Measurements from ENCODE around the gene CCL21. TPM values are rescaled to one million over a fixed set of nuclear protein-coding genes. Genes with fewer than 3 reads are reported as not detected.

CCL21 gene
- total and polyA plus RNA-seq, 5 donors, result 1.3 to 3.8 (median 2.2) TPM

DNA sequence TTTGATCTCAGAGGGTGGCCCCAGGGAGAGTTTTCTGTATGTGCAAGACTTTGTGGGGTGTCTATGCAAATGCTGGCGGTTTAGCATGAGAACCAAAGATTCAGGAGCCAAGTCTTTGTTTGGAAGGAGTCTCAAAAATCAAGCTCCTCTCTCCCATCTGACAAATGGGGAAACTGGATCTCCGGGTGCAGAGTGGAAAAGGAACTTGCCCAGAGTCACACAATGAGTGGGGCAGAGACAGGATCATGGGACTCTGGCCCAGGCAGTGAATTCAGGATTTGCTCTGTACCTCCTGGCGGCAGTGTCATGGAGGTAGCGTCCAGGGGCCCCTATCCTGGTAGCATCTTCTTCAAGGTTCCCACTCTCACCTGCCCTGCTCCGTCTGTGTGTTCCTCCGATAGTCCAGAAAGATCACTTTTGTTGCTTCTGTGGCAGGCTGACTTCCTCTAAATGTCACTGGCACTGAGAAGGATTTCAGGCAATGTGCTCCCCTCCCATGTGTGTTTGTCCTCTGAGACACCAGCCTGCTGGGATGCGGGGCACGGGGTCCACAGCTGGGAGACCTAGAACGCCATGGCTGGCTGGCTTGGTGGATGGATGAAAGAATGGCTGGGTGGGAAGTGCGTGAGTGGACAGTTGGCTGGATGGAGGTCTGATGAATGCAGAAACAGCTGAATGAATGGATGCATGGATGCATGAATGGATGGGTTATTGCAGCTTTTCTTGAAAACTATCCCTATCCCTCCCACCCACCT lies 22.5 kb downstream of the CCL21 start:
- intact Hi-C loops (cut with DNase I), result no loop called here
- Histone ChIP-seq H3K27me3 (ENCODE audit: control insufficient read depth, insufficient read depth) (no peaks in the 10 kb centered on the region), H3K9me3 (ENCODE audit: control insufficient read depth, low read length) (no peaks in the 10 kb centered on the region), H3K27ac (ENCODE audit: low read length) (no peak overlapping the region), H3K4me1 (ENCODE audit: control insufficient read depth, insufficient read depth, low read length) (no peaks in the 10 kb centered on the region), H3K4me3 (ENCODE audit: low read length) (no peak overlapping the region)
- ATAC-seq (no peak), DNase-seq (no peak)
- 90% methylated on average over 10 of the region's 10 CpGs for WGBS

DNA sequence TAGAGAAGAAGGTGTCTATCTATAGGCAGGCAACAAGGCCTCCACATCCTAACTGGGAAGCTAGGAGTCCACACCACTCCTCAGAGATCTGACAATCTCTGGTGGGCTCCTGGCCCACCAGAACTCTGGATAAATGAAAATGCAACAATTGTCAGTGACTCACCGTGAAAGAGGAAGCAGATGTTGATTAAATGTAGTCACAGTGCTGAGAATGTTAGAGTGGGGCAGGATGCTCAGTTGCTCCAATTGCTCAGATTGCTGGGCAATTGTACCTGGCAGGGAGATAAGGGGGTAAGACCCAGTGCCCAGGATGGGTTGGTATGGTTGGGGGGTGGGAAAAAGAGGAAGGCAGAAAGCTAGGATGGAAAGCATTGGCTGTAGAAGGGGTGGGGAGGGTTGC lies 23.2 kb downstream of the CCL21 start:
- DNase-seq (no peak), ATAC-seq (peak in 1 of 2 donors; percentile 9)
- Histone ChIP-seq H3K4me1 (ENCODE audit: control insufficient read depth, insufficient read depth, low read length) (no peaks in the 10 kb centered on the region), H3K27ac (ENCODE audit: low read length) (no peak overlapping the region), H3K9me3 (ENCODE audit: control insufficient read depth, low read length) (no peaks in the 10 kb centered on the region), H3K4me3 (ENCODE audit: low read length) (no peak overlapping the region), H3K27me3 (ENCODE audit: control insufficient read depth, insufficient read depth) (no peaks in the 10 kb centered on the region)
- intact Hi-C loops (cut with DNase I), result no loop called here
- 35% methylated on average over 1 of the region's 1 CpG for WGBS

DNA sequence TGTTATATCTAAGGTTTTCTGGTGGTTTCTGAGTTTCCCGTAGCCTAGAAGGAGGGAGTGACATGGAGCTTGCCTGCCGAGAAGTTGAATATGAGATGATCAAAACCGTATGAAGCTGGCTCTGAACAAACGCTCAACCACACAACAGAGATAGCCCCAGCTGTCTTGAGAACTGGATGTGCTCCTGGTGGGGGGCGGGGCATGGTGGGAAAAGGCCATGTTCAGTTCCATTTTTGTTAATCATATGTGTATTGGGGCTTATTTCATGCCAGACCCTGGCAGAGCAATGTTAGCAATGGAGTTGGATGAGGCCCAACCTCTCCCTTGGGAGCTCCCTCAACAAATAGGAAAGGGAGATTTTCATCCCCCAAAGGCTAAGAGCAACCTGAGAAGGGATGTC lies 23.7 kb downstream of the CCL21 start:
- WGBS, result 64% methylated on average over 5 of the region's 5 CpGs
- no peak overlapping the region for H3K27ac ChIP-seq (ENCODE audit: low read length)
- H3K27me3 ChIP-seq (ENCODE audit: control insufficient read depth, insufficient read depth), result no peaks in the 10 kb centered on the region
- ATAC-seq (peak; percentile 53 to 66), DNase-seq (peak; percentile 55 to 72 (median 66))
- no peaks in the 10 kb centered on the region for H3K9me3 ChIP-seq (ENCODE audit: control insufficient read depth, low read length)
- intact Hi-C loops (cut with DNase I), result no loop called here
- H3K4me1 ChIP-seq (ENCODE audit: control insufficient read depth, insufficient read depth, low read length), result no peaks in the 10 kb centered on the region
- no peak overlapping the region for H3K4me3 ChIP-seq (ENCODE audit: low read length)

DNA sequence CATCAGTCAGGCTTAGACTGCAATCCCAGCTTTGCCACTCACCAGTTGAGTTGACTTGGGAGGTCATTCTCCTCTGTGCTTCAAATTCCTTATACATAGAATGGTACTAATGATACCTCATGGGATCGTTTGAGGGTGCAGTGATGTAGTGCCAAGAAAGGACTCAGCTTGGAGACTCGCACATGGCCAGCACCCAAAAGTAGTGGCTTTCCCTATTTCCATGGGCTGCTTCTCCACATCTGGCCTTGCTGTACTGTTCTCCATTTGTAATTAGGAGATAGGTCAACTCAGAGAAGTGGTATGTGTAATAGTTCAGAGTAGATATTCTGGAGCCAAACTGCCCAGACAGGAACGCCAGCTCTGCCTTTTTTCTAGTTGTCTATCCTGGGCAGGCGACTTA lies 24.3 kb downstream of the CCL21 start:
- intact Hi-C loops (cut with DNase I), result no loop called here
- Histone ChIP-seq H3K4me1 (ENCODE audit: control insufficient read depth, insufficient read depth, low read length) (no peaks in the 10 kb centered on the region), H3K27me3 (ENCODE audit: control insufficient read depth, insufficient read depth) (no peaks in the 10 kb centered on the region), H3K9me3 (ENCODE audit: control insufficient read depth, low read length) (no peaks in the 10 kb centered on the region), H3K27ac (ENCODE audit: low read length) (no peak overlapping the region), H3K4me3 (ENCODE audit: low read length) (no peak overlapping the region)
- 72% methylated on average over 4 of the region's 4 CpGs for WGBS
- ATAC-seq (no peak), DNase-seq (no peak)

DNA sequence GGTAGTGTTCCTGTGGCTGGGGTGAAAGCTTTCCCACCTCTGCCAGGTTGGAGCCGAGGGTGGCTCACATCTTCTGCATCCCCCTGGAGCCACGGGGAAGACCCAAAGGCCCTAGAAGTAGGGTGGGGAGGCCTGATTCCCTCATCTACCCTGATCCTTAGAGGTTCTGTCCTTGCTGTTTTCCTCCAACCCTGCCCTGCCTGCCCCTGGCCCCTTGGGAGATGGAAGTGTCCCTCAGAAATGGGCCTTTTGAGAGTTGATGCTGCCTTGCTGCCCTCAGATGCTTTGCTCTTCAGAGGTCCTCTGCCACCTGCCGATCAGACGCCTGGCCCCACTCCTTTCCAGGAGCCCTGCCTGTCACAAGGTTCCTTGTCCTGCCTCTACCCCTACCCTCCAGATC lies 25.1 kb downstream of the CCL21 start:
- Histone ChIP-seq H3K27ac (ENCODE audit: low read length) (no peak overlapping the region), H3K27me3 (ENCODE audit: control insufficient read depth, insufficient read depth) (no peaks in the 10 kb centered on the region), H3K9me3 (ENCODE audit: control insufficient read depth, low read length) (no peaks in the 10 kb centered on the region), H3K4me3 (ENCODE audit: low read length) (no peak overlapping the region), H3K4me1 (ENCODE audit: control insufficient read depth, insufficient read depth, low read length) (no peaks in the 10 kb centered on the region)
- WGBS, result 95% methylated on average over 4 of the region's 4 CpGs
- DNase-seq (no peak), ATAC-seq (no peak)
- intact Hi-C loops (cut with DNase I), result no loop called here

DNA sequence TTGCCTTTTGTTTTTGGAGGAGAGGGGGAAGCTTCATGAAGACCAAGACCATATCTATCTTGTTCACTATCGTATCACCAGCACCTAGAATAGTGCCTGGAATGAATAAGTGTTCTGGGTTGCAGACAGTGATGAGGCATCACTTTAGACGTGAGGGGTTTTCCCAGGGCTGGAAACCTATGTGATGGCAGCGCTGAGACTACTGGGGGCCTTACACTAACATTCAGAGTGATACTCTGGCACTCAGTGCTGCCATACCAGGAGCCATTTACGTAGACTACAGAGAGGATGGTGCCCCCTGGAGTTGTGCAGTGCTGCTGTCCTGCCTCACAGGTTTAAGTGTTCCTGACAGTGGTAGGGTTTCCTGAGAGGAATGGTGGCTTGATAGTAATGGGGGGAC lies 25.8 kb downstream of the CCL21 start:
- Histone ChIP-seq H3K27ac (ENCODE audit: low read length) (no peak overlapping the region), H3K4me1 (ENCODE audit: control insufficient read depth, insufficient read depth, low read length) (no peaks in the 10 kb centered on the region), H3K27me3 (ENCODE audit: control insufficient read depth, insufficient read depth) (no peaks in the 10 kb centered on the region), H3K9me3 (ENCODE audit: control insufficient read depth, low read length) (no peaks in the 10 kb centered on the region), H3K4me3 (ENCODE audit: low read length) (no peak overlapping the region)
- intact Hi-C loops (cut with DNase I), result no loop called here
- DNase-seq (no peak), ATAC-seq (no peak)
- 91% methylated on average over 4 of the region's 4 CpGs for WGBS

DNA sequence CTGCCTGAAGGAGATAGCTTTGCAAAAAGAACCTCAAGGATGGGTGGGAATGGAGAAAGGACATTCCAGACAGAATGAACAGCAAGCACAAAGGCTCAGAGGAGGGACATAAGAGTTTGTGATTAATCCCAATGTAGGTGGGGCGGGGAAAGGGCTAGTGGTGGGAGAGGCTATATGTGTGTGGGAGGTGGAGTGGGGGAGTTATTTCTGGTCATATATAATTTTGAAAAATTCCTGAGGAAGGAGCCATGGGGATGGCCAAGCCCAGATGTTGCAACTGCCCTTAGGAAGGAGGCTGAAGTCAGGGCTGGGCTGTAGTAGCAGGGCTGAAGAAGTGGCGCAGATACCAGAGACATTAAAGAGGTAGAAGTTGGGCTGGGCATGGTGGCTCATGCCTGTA lies 34.1 kb downstream of the CCL21 start:
- intact Hi-C loops (cut with DNase I), result no loop called here
- 98% methylated on average over 2 of the region's 2 CpGs for WGBS
- H3K27ac ChIP-seq (ENCODE audit: low read length), result no peak overlapping the region
- peak in 1 of 2 donors; percentile 30 for ATAC-seq
- H3K4me3 ChIP-seq (ENCODE audit: low read length), result no peak overlapping the region
- DNase-seq, result no peak
- H3K9me3 ChIP-seq (ENCODE audit: control insufficient read depth, low read length), result no peaks in the 10 kb centered on the region
- H3K4me1 ChIP-seq (ENCODE audit: control insufficient read depth, insufficient read depth, low read length), result peaks cover 2% of the 10 kb centered on the region
- H3K27me3 ChIP-seq (ENCODE audit: control insufficient read depth, insufficient read depth), result no peaks in the 10 kb centered on the region

DNA sequence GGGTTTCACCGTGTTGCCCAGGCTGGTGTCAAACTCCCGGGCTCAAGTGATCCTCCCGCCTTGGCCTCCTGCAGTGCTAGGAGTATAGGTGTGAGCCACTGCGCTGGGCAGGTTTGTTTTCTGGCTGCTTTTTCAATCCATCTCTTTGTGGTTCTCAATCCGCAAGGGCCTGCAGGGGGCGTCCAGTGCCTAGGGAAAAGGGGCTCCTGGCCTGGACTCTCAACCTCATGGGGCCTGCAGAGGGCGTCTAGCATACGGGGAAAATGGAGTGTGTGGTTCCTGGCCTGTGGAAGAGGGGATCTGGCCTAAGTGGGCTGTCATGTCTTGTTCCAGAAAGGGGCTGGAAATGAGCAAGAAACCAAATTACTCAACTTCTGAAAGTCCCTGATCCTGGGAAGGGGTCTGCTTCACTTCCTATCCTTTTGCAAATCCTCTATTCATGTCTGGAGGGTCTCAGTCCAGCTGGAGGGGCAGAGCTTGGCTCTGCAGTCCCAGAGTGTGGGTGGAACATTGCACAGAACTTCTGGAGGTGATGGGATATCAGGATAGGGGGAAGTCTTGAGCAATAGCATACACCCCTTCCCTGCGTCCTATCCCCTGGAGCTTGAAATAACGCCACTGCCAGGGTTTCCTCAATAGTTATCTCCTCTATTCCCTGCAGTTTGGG lies 34.8 kb downstream of the CCL21 start:
- peaks cover 3% of the 10 kb centered on the region for H3K4me1 ChIP-seq (ENCODE audit: control insufficient read depth, insufficient read depth, low read length)
- DNase-seq, result peak; percentile 79 to 87 (median 85)
- no peaks in the 10 kb centered on the region for H3K27me3 ChIP-seq (ENCODE audit: control insufficient read depth, insufficient read depth)
- no peaks in the 10 kb centered on the region for H3K9me3 ChIP-seq (ENCODE audit: control insufficient read depth, low read length)
- WGBS, result 34% methylated on average over 10 of the region's 10 CpGs
- H3K4me3 ChIP-seq (ENCODE audit: low read length), result no peak overlapping the region
- no peak overlapping the region for H3K27ac ChIP-seq (ENCODE audit: low read length)
- intact Hi-C loops (cut with DNase I), result no loop called here
- ATAC-seq, result peak; percentile 76 to 77

DNA sequence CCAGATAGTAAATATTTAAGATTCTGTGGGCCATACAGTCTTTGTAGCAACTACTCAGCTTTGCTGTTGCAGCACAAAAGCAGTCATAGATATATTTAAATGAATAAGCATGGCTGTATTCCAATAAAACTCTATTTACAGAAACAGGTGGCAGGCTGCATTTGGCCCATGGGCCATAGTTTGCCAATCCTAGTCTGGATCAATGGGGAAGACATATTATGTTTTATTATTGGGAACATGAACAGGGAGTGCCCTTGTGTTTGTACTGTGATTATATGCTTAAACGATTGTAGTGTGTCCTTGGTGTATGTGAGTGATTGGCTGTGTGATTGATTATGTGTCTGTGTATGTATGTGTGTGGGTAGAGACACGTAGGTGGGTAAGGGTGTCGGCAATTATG lies 35.5 kb downstream of the CCL21 start:
- ATAC-seq (no peak), DNase-seq (no peak)
- Histone ChIP-seq H3K4me3 (ENCODE audit: low read length) (no peak overlapping the region), H3K27me3 (ENCODE audit: control insufficient read depth, insufficient read depth) (no peaks in the 10 kb centered on the region), H3K27ac (ENCODE audit: low read length) (no peak overlapping the region), H3K9me3 (ENCODE audit: control insufficient read depth, low read length) (no peaks in the 10 kb centered on the region), H3K4me1 (ENCODE audit: control insufficient read depth, insufficient read depth, low read length) (peaks cover 3% of the 10 kb centered on the region)
- intact Hi-C loops (cut with DNase I), result no loop called here
- WGBS, result 86% methylated on average over 3 of the region's 3 CpGs

DNA sequence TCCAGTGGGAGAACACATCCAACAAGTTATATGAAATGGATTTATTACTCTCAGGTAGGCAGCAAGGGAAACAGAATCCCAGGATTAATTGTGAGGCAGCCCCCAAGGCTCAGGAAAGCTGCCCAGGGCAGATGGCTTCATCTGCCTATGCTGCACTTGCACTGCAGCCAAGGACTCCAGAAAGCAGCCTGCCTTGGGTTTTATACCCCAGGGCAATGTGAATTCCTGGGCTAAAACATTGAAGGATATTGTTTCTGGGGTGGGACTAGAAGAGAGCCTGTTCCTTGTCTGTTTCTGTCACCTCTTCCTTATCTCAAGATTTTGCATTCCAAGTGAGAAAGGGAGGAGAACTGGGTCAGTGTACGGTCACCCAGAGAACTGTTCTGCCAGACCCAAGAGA lies 38.6 kb downstream of the CCL21 start:
- intact Hi-C loops (cut with DNase I), result no loop called here
- 50% methylated on average over 1 of the region's 1 CpG for WGBS
- DNase-seq (no peak), ATAC-seq (no peak)
- Histone ChIP-seq H3K27ac (ENCODE audit: low read length) (no peak overlapping the region), H3K27me3 (ENCODE audit: control insufficient read depth, insufficient read depth) (no peaks in the 10 kb centered on the region), H3K4me1 (ENCODE audit: control insufficient read depth, insufficient read depth, low read length) (peaks cover 7% of the 10 kb centered on the region), H3K9me3 (ENCODE audit: control insufficient read depth, low read length) (no peaks in the 10 kb centered on the region), H3K4me3 (ENCODE audit: low read length) (no peak overlapping the region)

DNA sequence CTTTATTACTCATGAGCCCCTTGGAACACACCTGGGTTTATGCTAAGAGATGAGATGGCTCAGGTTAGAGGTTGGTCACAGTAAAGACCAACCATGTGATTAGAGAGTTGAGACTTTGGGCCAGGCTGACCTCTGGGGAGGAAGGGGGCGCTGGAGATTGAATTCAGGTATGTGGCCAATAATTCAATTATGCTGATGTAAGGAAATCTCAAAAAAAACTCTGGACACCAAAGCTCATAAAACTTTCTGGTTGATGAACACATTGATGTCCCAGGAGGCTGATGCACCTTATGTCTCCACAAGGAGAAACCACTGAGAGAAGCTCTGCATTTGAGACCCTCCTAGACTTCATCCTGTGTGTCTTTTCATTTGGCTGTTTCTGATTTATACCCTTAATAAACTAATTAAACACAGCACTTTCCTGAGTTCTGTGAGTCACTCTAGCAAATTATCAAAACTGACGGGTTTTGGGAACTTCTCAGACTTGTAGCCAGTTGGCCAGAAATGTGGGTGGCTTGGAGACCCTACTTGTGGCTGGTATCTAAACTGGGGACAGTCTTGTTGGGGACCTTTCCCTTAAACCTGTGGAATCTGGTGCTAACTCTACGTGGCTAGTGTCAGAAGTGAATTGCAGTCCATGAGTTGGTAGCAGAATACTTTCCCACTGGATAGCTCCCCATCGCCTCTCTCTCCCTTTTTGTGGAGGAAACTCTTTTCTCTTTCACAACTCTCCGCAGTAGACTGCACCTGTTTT lies 40.0 kb downstream of the CCL21 start:
- intact Hi-C loops (cut with DNase I), result no loop called here
- no peaks in the 10 kb centered on the region for H3K27me3 ChIP-seq (ENCODE audit: control insufficient read depth, insufficient read depth)
- H3K4me1 ChIP-seq (ENCODE audit: control insufficient read depth, insufficient read depth, low read length), result peaks cover 7% of the 10 kb centered on the region
- DNase-seq, result no peak
- no peaks in the 10 kb centered on the region for H3K9me3 ChIP-seq (ENCODE audit: control insufficient read depth, low read length)
- no peak for ATAC-seq
- H3K4me3 ChIP-seq (ENCODE audit: low read length), result no peak overlapping the region
- WGBS, result 93% methylated on average over 5 of the region's 5 CpGs
- no peak overlapping the region for H3K27ac ChIP-seq (ENCODE audit: low read length)

All from right cardiac atrium (tissue), 5 donors.